Stimulated activated CD8-positive, alpha-beta memory T cell treated with anti-CD3 and anti-CD28 coated beads, Interleukin-12 subunit alpha, Interleukin-12 subunit beta, amount 100 ng/mL, for 1 hour (primary cell): ENCODE data around the gene CTAGE15.
"Not testable (repeated sequence)": the region's sequence is repeated elsewhere in the genome, so short reads cannot be mapped to it uniquely, and the experiment has no call there.

Experiments used
- DNase-seq: peaks from one replicate; pipeline ENCODE4 v3.0.0-alpha.2; 2020; ENCODE audit warnings: low read depth

The CTAGE15 gene, protein sequence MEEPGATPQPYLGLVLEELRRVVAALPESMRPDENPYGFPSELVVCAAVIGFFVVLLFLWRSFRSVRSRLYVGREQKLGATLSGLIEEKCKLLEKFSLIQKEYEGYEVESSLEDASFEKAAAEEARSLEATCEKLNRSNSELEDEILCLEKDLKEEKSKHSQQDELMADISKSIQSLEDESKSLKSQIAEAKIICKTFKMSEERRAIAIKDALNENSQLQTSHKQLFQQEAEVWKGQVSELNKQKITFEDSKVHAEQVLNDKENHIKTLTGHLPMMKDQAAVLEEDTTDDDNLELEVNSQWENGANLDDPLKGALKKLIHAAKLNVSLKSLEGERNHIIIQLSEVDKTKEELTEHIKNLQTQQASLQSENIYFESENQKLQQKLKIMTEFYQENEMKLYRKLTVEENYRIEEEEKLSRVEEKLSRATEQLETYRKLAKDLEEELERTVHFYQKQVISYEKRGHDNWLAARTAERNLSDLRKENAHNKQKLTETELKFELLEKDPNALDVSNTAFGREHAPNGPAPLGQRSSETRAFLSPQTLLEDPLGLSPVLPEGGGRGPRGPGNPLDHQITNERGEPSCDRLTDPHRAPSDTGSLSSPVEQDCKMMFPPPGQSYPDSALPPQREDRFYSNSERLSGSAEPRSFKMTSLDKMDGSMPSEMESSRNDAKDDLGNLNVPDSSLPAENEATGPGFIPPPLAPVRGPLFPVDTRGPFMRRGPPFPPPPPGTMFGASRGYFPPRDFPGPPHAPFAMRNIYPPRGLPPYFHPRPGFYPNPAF

GRCh38 chr7:143571501-143571900 lies at the start of gene CTAGE15:
TSS of gene CTAGE15 (plus strand) at chr7:143571801. CDS start at chr7:143571818, 17 bp downstream.
- not testable (repeated sequence) for DNase-seq

GRCh38 chr7:143522309-143522916 lies 49.2 kb upstream of the CTAGE15 start:
- not testable (repeated sequence) for DNase-seq

- not testable (repeated sequence) for DNase-seq
Observed at GRCh38 chr7:143531169-143531926, 40.3 kb upstream of the CTAGE15 start.

DNA sequence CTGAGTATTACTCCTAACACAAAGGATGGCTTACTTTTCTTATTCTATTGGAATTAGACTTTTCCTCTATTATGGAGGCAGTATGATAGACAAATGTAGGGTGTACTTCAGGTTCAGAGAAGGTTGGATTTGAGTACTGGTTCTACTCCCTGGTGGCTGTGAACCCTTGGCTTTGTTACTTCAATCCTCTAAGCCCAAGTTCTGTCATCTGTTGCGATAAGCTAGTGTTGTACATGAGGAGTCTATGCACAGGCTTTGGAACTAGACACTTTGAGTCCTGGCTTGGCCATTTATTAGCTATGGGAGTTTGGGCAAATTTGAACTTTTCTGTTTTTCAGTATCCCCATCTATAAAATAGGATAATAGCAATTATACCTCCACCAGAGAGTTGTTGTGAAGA lies 39.7 kb upstream of the CTAGE15 start:
- not testable (repeated sequence) for DNase-seq

DNA sequence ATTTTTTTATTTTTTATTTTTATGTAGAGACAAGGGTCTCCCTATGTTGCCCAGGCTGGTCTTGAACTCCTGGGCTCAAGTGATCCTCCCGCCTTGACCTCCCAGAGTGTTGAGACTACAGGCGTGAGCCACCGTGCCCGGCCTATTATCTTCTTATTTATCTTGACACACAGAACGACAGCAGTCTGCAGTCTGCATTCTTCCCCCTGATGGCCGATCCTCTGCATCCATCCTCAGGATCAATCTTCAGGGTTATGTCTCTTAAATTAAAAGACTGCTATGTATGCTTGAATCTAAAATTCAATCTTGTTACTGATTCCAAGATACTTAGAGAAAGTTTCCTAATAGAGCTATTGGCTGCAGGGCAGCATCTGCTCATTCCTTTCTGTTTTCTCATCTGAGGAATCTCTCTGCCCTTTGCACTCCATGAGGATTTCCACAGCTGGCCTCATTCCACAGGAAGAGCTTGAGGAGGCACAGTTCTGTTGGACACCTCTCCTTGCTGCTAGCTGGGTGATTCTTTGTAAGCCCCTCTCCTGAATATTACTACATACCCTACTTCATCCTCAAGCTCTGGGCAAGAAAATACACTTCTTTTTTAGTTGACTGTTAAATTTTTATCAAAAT lies 38.3 kb upstream of the CTAGE15 start:
- not testable (repeated sequence) for DNase-seq

DNA sequence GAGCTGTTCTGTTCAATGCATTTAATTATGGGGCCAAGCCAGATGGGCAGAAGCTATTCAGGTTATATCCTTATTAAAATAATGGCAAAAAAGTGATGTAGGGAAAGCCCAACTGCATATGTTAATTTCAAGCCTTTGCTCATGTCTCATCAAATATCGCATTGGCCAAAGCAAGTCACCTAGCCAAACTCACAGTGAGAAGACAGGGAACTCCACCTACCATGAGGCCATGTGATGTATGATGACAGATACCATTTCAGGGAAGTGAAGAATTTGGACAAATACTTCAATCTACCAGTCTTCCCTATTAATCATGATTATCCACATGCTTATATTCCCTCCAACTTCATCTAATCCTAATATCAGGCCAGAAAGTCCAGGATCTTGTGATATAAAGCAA lies 35.2 kb upstream of the CTAGE15 start:
- not testable (repeated sequence) for DNase-seq

DNA sequence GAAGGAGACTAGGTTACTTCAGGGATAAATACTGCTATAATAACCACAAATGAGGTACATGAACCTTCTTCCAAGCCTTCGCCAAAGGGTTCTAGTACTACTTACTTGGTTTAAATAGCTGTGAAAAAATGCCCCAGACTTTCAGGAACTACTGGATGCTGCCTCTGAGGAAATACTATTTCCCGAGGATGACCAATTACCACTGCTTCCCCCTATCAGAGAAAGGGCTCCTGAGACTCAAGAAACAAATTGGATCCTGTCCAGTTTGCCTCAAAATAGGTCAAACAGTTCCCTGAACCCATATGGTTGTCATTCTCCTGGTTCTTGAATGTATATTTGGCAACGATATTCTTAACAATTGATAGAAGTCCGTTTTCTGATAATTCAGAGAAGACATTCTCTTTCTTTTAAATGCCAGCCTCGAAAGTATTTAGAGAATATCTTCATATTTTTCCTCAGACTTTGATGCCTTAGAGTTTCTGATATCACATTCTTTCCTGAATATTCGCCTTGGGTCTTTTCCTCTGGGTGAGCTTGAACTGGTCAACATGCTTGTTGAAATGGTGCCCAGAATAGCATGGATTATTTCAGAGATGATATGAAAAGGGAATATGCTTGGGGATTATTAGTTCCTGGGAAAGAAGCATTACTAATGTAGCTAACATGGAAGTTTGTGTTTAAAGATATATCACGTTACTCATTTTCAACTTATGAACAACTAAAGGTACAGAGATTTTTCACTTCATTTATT lies 28.1 kb upstream of the CTAGE15 start:
- DNase-seq: not testable (repeated sequence)

DNA sequence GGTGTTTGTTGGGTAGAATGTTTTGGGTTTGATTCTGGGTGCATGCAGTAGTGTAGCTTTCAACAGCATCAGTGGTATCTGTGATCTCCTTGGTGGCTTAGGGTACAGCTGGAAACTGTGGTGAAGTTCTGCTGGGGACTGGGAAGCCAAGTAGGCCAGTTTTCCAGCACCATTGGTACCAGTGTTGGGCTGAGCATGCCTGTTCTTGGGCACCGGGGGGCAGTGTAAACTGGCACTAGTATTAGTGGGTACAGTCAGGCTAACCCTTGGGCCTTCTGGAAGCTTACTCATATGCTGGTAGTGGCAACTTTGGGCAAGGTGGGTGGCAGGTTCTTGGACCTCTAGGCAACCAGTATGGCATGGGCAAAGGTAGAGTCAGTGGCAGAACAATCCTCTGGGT lies 15.6 kb upstream of the CTAGE15 start:
- not testable (repeated sequence) for DNase-seq

DNA sequence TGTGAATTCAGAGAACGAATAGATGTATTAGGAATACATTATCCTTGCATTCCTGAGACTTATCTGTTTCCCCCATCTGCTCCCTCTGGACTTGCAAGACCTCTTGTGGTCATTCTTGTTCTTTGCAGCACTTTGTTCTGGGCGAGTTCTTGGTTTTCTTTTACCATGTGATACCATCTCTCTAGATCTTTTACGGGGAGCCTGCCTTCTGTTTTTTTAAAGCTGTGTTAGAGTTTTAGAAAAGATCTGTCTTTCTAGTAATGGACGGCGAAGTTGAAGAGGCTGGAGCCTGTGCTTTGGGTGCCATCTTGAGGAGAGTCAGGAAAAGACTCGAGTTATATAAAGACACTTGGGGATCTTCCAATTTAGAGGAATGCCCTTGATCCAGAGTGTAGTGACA lies 8.3 kb upstream of the CTAGE15 start:
- not testable (repeated sequence) for DNase-seq

- DNase-seq: not testable (repeated sequence)
Observed at GRCh38 chr7:143566001-143566400, 5.6 kb upstream of the CTAGE15 start.

DNA sequence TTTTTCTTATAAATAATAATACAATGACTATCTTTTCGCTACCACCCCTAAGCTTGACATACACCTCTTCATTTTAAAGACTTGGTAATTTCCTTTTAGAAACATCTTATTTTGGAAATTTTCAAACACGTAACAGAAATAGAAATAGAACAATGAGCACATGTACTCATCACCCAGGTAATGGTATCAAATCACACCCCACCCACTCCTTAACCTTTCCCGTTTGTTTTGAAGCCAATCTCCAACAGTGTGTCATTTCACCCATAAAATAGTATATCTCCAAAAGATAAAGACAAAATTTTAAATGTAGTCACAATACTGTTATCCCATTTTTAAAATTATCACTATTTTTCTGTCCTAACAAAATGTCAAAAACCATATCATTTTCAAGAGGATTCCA lies 16.6 kb downstream of the CTAGE15 start:
- DNase-seq: not testable (repeated sequence)

DNA sequence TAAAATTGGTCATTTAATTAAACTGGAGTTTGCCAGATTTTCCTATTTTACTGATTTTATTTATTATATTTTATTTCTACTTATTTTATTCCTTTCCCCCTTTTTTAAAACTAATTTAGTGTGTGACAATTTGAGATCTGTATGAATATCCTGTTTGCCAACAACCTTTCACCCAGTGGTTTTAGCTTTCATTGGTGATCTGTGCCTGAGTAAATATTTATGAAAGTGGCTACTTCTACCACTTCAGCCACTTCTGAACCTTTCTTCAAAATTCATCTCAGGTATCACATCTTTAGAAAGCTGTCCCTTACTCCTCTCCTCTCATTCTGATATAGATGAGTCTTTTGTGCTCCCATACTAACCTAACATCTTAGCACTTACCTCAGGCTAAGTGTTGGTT lies 18.3 kb downstream of the CTAGE15 start:
- not testable (repeated sequence) for DNase-seq

GRCh38 chr7:143598086-143598485 lies 26.5 kb downstream of the CTAGE15 start:
- DNase-seq: not testable (repeated sequence)

DNA sequence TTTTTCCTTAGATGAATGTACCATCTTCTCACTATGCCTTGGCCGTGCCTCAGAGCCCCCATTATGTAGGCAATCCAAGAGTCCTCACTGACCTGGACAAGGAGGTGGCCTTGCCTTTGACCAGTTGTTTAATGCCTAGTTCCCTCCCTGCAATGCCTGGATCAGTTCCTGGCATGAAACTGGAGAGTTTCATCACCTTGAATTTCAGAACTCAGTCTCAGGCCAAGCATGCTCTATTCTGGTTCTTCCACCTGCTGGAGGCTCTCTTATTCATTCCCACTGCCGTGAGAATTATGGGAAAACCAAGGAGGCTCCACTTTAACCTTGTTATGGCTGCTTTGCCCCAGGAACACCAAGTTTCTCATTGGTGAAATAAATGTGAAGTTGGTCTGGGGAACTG lies 31.9 kb downstream of the CTAGE15 start:
- not testable (repeated sequence) for DNase-seq

GRCh38 chr7:143606088-143606487 lies 34.5 kb downstream of the CTAGE15 start:
- not testable (repeated sequence) for DNase-seq

DNA sequence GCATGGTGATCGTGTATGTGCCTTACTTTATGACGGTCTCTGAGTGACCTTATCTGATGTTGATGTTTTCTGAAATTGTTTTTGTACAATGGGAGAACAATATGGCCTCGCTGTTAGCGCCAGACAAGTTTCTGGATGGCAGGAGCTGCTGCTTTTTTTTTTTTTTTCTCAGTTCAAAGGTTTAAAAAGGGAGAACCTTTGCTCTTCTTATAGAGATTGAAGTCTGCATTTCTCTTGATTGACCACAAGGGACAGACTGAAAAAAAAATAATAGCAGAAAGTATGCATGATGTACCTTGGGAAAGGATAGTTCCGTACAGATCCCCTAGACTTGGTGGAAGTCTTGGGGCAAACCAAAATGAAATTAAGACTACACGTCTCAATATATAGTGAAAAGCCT lies 43.9 kb downstream of the CTAGE15 start:
- DNase-seq: not testable (repeated sequence)

DNA sequence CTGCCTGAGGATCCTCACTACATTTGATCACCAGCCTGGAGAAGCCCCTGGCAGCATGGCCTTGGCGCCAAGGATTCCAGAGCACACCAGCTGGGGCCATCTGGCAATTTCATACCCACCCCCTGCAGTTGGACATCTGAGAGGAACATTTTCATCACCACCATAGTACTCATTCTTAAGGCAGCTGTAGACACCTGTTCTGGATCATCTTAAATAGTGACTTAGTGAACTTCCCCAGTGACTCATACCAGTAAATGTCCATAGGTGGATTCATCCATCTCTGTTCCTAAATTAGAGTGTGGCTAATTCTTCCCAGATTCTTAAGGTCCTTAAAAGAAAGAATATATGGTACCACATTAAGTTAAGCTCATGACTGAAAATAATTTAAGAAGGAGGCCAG lies 45.6 kb downstream of the CTAGE15 start:
- not testable (repeated sequence) for DNase-seq

- DNase-seq: not testable (repeated sequence)
Observed at GRCh38 chr7:143620058-143620457, 48.5 kb downstream of the CTAGE15 start.

DNA sequence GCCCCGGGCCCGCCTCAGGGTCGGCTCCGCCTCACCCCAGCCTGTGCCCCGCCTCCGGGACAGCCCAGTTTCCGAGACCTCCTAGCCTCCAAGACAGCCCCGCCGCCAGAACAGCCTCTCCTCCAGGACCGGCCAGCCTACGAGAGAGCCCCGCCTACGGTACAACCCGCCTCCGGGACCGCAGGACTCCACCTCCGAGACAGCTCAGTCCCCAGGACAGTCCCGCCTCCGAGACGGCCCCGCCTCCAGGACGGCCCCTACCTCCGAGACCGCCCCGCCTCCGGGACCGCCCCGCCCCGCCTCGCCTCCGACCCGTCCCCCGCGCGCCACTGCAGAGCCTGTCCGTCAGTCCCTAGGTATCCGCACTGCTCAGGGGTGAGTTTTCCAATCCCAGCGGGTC lies 49.0 kb downstream of the CTAGE15 start, which contains the start of gene TCAF2:
Gene TCAF2 (plus strand): TSS at position 329 of the 400 bp plus-strand sequence.
- DNase-seq: peak; percentile 52

DNA sequence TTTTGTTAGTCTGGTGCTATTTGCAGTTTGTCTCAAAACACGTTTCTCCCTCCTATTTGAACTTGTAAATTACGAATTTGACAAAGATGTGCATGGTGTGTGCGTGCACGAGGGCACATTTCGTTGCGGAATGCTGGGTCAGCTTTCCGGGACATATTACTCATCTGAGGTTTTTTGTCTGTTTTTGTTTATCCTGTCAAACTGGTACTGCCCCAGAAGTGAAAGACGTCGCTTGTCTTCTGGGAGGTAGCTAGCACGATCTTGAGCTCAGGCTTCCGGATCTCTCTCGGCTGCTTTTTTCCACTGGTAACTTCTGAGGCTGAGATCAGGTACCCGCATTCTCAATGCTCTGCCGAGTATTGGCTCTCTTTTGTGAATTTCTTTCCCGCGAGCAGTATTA lies 49.6 kb downstream of the CTAGE15 start:
- not testable (repeated sequence) for DNase-seq
